ENCODE measurements around the gene VTI1A.

- TF ChIP-seq POLR2AphosphoS5 (IDR thresholded peaks at IDR 0.05) (no peak), CTCF (IDR thresholded peaks at IDR 0.05) (no peak), POLR2A (IDR thresholded peaks at IDR 0.05) (no peak)
Measured at GRCh38 chr10:112803961-112804401, 357.0 kb downstream of the VTI1A start.

All from breast epithelium (tissue), 3 donors.